ENCODE results near the gene ADGRG7.
"Not testable (repeated sequence)": the region's sequence is repeated elsewhere in the genome, so short reads cannot be mapped to it uniquely, and the experiment has no call there.

ADGRG7 gene

DNA sequence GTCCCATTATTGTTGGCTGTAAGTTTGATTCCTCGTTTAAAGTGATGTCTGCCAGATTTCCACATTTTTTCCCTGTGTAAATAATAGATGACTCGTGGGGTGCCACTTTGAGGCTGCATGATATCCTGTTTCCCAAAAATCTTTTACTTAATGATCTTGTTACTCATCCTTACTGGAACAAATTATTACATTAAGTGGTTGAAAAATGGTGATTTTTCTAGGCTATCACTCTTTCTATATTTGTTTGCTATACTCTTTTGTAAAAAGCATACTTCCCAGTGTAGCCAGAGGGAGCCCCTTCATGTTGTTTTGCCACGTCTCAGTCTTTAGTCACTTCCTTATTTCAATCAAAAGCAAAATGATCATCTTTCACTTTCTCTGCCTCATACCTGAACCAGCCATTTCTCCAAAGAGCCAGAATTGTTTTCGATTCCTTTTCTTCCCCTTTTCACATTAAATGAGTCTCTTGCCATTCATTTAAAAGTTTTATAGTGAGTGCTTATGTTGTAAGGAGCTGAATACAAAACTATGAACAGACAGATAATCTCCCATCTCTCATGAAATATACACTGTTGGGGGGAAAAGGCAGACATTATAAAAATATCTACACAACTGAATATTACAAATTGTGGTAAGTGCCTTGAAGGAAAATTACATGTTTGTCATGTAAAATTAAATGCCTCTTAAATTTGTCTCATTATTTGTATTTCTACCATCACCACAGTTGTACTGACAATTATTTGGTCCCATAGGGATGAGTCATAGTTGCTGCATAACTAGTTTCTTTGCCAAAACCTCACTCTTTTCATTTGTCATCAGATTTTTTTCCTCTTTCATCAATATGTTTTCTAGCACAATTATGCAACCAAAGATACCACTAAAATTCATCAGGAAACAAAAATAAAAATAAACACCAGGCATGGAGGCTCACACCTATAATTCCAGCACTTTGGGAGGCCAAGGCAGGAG lies 41.5 kb downstream of the ADGRG7 start:
- no peak for DNase-seq

DNA sequence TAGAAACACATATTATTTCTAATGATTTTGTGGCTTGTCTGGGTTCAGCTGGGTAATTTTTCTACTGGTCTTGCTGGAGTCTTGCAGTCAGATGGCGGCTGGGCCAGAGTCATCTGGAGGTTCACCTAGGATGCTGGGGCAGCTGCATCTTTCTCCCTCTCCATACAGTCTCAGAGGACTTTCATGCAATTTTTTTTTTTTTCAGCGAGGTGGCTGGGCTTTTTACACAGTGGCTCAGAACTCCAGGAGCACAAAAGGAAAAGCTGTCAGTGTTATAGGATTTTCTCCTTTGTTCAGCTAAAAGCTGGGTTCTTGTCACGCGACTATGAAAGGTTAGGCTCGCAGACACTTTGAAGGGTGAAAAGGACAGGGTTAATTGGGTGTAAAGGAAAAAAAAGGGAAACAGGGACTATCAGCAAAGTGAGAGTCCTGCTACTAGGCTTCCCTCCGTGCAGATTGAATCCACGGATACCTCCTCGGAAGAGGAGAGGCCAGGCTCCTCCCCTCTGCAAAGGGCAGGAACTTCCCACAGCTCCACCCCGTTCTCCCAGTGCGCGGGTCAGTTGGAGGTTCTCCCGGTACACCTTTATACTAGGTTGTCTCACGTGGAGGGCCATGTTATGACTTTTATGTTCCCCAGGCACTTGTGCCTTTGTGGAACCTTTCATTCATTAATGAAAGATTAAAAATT lies 44.3 kb downstream of the ADGRG7 start:
- DNase-seq = no peak

DNA sequence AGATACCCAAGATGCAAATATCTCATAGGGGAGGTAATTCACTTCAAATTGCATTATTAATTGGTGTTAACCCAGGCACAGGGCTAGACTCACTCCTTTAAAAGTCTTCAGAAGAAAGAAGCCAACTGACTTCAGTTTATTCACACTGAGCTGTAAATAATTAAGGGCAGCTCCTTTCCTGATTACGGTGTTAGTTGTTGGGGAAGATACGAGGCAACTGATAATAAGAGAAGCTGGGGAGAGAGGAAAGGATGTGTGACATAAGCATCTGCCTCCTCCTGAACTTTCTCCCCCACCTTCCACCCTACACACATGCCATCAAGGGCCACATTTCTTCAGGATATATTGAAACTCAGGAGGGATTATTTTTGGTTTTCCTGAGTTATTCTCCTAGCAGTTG lies 47.5 kb downstream of the ADGRG7 start:
- no peak for DNase-seq

DNA sequence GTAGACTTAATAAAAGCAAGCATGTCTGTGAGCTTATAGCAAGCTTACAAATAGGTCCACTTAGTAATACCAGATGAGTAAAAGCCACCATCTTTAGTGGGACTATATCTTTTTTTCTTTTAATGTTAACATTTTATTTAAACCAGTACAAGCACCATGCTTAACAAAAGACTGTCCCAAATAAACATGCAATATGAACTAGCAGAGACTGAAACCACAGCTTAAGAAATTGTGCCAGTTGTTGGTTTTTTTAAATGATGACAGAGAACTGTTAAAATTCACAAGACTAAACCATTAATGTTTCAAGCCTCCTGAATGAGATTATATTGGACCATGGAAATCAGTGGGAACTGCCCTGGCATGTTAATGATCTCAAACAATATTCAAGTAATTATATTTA lies 51.9 kb downstream of the ADGRG7 start:
- not testable (repeated sequence) for DNase-seq

DNA sequence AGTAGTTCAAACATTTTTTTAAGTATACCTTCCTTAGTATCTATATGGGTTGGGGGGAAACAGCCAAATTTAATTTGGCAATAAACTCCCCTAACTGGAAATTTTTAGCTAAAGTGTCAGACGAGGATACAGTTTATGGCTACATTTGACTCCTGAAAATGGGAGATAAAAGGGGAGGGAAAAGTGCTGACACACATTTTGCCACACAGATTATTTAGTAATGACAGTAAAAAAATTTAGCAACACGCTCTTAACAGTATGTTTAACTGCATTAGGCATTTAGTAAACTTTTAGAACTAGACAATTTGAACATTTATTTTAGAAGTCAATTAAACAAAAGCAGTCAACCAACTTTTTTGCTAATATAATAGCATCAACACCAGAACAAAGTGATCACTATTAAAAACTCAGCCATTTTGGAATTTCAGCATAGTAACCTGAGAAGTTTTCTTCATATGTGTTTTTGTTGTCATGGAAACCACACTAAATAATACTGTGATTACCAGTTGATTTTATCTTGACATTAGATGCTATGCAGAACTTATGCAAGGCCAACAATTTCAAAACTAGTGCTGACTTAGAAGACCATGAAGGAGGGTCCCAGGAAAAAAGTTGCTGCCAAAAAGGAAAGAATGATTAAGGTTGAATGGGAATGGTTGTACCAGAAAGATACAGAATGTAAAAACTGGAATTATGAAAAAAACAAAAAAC lies 52.9 kb downstream of the ADGRG7 start:
- DNase-seq = no peak

DNA sequence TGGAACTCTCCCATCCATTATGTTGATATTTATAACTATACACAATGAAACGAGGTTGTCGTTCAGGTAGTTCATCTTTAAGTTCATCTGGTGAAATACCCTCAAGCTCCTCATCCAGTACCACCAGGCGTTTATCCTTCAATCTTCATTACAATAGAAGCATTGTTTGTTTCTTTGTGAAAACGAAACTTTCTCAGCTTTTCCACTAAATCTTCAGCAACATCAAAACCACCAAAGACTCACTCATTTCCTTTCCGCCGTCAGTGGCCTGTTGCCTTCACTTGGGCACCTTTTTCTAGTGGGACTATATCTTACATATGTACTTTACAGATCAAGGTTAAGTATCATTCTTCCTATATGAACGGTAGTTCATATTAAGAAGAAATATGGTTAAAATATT lies 55.8 kb downstream of the ADGRG7 start:
- DNase-seq = peak in 1 of 2 experiments; percentile 43

DNA sequence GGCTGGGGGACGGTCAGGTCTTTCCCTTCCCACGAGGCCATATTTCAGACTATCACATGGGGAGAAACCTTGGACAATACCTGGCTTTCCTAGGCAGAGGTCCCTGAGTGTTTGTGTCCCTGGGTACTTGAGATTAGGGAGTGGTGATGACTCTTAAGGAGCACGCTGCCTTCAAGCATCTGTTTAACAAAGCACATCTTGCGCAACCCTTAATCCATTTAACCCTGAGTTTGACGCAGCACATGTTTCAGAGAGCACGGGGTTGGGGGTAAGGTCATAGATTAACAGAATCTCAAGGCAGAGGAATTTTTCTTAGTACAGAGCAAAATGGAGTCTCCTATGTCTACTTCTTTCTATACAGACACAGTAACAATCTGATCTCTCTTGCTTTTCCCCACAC lies 57.3 kb downstream of the ADGRG7 start:
- not testable (repeated sequence) for DNase-seq

DNA sequence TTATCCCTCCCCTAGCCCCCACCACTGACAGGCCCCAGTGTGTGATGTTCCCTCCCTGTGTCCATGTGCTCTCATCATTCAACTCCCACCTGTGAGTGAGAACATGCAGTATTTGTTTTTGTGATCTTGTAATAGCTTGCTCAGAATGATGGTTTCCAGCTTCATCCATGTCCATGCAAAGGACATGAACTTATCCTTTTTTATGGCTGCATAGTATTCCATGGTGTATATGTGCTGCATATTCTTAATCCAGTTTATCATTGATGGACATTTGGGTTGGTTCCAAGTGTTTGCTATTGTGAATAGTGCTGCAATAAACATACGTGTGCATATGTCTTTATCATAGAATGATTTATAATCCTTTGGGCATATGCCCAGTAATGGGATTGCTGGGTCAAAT lies 57.9 kb downstream of the ADGRG7 start:
- not testable (repeated sequence) for DNase-seq

DNA sequence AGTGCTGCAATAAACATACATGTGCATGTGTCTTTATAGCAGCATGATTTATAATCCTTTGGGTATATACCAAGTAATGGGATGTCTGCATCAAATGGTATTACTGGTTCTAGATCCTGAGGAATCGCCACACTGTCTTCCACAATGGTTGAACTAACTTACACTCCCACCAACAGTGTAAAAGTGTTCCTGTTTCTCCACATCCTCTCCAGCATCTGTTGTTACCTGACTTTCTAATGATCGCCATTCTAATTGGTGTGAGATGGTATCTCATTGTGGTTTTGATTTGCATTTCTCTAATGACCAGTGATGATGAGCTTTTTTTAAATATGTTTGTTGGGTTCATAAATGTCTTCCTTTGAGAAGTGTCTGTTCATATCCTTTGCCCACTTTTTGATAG lies 61.6 kb downstream of the ADGRG7 start:
- not testable (repeated sequence) for DNase-seq

DNA sequence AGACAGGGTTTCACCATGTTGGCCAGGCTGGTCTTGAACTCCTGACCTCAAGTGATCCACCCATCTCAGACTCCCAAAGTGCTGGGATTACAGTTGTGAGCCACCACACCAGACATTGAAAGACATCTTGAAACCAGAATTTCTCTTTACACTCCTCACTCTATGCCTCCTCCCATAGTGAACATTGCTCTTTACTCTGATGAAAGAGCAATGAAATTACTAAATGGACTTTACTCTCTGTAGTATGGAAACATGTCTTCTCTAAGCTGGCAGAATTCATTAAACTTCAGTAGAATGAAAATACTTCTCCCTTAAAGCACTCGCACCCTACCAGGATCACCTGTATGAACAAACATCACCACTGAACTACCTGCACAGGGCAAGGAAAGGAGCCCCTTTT lies 72.1 kb downstream of the ADGRG7 start:
- no peak for DNase-seq

DNA sequence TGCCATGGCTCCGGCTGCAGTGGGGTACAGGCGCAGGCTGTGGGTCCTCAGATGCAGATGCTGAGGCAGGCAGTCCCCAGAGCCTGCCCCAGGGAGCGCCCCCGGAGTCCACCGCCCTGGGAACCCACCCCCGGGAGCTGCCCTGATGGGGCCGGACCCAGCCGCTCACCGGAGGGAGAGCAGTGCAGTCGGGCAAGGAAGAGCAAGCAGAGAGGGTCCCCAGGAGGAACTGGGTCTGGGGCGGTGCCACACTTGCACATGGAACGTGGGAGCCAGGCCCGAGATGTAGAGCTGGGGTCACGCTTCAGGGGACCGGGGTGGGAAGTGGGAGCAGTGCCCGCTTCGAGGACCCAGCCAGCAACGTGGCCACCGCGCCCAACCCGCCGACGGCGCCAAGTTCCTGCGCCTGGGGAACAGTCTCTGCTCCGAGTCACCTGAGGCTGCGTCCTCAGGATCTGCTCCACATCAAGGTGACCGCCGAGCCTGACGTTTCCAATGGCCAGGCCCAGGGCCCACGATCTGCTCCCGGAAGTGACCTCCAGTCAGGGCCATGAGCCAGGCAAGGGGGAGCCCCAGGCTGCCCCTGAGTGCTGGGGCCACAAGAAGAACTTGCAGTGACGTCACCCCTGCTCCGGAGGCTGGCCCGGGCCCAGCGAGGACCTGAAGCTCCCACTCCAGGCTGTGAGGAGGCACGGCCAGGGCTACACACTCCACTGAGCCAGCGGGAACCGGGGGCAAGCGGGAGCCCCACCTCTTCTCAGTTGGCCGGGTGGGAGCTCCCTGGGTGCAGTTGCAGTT lies 72.9 kb downstream of the ADGRG7 start:
- no peak for DNase-seq

DNA sequence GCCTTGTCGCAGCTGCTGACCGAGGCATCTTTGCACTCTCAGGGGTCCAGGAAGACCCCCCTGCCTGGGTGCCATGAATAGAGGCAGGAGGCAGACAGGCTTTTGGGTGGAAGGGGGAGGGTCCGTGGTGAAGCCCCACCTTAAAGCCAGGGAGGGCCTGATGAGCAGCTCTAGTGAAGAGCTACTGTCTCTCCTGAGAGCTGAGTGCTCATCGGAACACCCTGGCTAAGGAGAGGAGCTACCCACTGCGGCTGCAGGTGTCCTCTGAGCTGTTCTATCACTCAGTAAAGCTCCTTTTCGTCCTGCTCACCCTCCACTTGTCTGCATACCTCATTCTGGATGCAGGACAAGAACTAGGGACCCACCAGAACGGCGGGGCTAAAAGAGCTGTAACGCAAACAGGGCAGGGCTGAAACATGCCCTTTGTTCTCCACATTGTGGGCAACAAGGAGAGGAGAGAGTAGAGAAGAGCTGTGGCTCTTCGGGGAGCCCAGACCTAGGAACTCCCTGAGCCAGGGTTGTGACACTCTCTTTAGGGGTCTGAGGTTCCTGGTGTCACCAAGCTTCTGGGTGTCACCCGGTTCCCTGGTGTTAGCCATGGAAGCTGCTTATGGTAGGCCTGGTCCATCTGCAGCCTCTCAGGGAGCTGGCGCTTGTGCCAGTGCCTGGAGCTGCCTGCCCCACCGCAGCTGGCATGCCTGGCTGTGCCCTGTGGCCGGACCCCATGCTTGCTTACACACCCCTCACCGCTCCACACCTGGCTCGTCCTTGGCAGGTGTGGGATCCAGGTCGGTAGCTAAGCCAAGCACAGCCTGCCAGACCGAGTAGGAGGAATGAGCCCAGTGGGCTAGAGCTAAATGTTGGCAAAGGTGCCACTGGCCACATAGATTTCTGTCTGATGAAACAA lies 73.7 kb downstream of the ADGRG7 start:
- DNase-seq = no peak

DNA sequence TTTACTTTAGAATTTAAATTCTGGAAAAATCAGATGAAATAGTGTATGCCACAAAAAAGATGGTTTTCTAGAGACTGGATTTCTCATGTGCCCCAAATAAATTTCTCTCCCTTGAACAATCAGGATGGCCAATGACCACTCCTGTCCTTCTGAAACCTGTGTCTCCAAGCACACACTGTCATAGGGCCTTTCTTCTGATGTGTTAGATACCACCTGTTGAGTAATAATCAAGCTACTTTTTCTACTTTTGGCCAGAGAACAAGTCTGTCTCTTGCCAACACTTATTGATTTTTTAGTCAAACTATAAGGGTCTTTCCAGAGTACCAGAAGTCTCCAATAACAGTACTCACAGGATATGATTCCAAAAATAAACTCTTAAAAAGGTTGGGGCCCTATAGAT lies 83.8 kb downstream of the ADGRG7 start:
- no peak for DNase-seq

DNA sequence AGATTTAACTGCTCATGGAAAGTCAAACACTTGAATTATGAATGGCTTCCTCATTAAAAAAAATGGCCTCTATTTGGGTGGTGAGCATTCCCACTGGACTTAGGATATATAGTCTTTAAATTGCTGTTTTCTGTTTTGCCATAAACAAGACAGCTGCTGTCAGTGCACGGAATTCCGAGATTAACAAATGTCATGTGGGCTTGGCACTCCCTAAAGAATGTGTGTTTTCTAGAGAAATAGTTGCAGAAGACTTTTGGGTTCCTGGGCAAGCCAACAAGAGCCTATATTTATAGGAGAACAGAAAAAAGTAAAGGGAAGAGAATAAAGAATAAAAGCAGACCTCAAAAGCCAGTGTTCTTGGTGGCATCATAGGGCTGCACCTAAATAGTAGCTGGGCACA lies 86.3 kb downstream of the ADGRG7 start:
- no peak for DNase-seq

DNA sequence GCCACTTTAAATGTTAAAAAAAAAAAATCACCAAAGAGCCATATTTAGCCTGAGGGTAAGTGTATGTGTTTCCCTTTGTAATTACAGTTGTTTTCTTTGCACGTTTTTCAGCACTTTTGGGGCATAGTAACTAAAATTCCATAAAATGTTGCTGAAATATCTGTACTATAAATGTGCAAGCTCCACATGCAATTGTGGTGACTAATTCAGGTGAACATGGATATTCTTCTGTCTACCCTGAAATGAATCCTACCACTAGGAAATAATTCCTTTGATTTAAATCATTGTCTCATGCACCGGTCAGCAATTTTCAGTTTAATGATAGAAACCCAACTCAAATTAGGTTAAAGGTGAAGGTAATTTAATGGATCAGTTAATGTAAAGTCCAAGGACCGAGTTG lies 86.8 kb downstream of the ADGRG7 start:
- no peak for DNase-seq

DNA sequence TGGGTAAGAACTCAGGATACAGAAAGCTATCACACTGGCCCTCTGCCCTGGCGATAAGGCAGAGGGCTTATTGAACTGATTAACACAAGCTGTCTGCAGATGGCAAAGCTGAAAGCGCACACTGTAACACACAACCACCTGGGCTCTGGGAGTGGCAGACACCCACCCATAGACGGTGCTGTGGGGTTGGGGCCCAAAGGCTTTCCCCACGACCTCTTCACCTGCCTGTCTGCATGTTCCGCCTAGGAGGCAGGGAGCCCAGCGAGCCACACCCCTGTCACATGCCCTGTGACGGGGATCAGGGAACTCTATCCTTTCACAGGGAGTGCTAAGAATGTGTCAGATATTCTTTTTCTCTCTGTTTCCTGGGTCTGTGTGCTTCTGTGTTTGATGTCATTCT lies 87.8 kb downstream of the ADGRG7 start:
- DNase-seq = no peak

DNA sequence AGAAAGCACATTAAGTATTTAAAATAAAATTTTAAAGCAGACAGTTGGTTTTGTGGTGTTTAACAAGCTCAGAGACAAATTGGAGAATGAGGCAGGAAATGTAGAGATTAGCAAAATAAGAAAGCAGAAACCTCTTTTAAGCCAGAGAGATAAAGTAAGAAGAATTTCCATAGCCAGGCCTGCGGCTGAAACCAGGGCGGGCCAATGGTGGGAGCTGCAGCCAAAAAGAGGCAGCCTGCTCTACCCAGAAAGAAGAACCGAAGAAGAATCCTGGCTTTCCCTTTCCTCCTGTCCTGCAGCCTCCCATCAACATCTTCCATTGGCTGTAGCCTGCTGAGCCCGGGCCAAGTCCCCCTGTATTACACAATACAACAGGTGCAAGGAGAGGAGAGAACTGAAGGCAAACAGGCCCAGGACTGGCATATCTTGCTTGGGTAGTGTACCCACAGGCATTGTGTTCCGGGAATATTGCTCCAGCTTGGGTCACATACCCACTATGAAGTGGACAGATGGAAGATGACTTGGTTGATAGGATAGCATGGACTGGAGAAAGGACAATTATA lies 88.4 kb downstream of the ADGRG7 start:
- no peak for DNase-seq

DNA sequence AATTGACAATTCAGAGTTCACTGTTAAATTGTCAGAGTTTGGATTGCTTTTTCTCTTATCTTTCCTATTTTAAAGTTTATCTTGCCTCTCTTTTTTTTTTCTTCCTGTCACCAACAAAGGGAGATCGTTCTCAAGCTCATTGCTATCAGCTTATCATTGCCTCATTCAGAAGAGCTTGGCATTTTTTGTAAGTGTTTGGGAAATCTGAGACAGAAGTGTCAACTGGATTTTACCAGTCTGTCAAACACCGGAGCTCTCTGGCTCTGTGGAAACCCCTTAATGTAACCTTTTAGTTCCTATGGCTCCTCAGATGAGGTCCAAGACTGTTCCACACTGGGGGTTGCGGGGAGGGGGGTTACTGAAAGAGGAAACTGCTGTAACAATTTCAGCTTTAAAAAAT lies 89.3 kb downstream of the ADGRG7 start:
- no peak for DNase-seq

DNA sequence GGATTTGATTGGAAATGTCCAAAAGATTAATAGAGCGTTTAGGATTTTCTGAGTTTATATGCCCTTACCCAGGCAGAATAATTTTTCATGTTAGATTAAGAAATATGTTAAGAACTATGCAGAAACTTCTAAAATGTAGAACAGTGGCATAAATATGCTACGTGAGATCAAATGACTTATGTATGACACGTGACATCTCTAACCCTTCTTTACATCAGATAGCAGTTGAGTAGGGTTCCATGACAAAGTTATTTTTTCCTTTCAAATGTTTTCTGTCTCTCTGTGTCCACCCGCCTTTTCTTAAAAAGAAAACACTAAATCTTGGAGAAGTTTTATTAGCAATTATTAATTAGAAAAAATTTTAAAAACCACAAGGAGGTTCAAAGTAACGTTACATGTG lies 91.3 kb downstream of the ADGRG7 start:
- DNase-seq = no peak

DNA sequence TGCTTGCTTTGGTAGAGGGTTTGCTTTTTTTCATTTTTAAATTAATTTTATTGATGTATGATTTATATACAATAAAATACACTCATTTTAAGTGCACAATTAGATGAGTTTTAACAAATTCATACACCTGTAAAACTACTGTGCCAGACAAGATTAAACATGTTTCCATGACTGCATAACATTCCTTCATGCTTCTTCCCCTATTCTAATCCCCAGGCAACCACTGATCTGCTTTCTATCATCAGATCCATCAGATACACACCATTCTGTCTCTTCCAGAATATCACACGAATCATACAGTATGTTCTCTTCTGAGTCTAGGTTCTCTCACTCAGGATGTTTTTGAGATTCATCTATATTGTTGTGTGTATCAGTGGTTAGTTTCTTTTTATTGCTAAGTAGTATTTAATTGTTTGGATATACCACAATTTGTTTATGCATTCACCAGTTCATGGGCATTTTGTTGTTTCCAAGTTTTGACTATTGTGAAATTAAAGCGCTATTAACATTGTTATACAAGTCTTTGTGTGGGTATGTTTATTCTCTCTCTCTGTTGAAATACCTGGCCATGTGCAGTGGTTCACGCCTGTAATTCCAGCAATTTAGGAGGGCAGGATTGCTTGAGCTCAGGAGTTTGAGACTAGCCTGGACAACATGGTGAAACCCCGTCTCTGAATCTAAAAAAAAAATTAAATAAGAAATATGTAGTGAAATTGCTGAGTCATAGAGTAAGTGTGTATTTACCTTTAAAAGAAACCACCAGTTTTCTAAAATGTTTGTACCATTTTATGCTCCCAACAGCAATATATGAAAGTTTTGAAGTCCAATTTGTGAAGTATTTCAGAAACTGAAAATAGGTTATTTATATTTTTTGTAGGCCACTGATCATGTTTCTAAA lies 92.9 kb downstream of the ADGRG7 start:
- DNase-seq = no peak
